ENCODE measurements around the gene MINDY4. TPM values are rescaled to one million over a fixed set of nuclear protein-coding genes. Genes with fewer than 3 reads are reported as not detected.

Gene MINDY4
- total RNA-seq, 6 experiments from 2014 or later = 1.2 to 3.2 (median 2.3) TPM

DNA sequence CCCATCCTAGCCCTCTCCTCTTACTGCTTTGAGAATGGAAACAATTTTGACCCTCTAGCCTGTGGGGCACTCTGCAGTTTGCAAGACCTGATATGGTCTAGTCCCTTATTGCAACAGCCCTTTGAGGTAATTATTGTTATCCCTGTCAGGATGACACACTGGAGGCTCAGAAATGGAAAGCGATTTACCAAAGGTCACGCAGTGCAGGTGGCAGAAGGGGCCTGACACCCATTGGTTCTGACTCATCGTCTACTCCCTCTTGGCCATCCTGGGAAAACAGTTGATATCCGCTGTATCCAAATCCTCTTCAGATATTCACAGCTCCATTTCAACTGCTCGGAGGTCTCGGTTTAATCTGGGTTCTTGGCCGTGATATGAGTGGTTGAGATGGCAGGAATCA lies 95.7 kb downstream of the MINDY4 start:
- ATAC-seq (peak; percentile 31 to 84 (median 51)), DNase-seq (peak in 1 of 3 donors; percentile 51)
- H3K27ac ChIP-seq = peak overlapping the region in 2 of 3 donors; percentile 45 to 50
- TF ChIP-seq CTCF (IDR thresholded peaks at IDR 0.05) (no peak), POLR2A (IDR thresholded peaks at IDR 0.05) (no peak)
- no peak overlapping the region for H3K4me3 ChIP-seq
- H3K27me3 ChIP-seq = no peaks in the 10 kb centered on the region
- peaks cover 0 to 18% (median 11%) of the 10 kb centered on the region in 4 donors for H3K4me1 ChIP-seq
- 80% methylated on average over 6 of the region's 7 CpGs for WGBS (ENCODE audit: insufficient coverage, low coverage, low lambda C conversion rate, missing lambda C conversion rate)
- intact Hi-C loops (cut with DNase I) = no loop called here
- H3K9me3 ChIP-seq = no peaks in the 10 kb centered on the region
- H3K36me3 ChIP-seq = no peaks in the 10 kb centered on the region

DNA sequence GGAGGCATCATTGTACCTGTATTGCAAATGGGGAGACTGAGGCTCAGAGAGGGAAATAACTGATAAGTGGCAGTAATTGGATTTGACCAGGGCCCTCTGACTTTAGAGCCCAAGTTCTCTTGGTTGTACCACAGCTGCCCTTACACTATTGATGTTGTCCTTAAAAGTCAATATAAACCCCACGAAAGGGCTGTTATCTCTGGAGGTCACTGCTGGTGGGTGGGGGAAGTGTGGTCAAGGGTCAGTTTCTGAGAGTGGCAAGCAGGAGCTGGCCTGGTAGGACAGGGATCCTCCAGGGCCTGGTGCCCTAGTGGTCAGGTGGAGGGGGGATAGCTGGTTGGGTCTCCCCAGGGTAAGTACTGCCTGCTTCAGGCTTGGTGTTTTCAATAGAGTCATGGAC lies 96.3 kb downstream of the MINDY4 start:
- H3K4me3 ChIP-seq = no peak overlapping the region
- 23% methylated on average over 1 of the region's 1 CpG for WGBS (ENCODE audit: insufficient coverage, low coverage, low lambda C conversion rate, missing lambda C conversion rate)
- TF ChIP-seq POLR2A (IDR thresholded peaks at IDR 0.05) = no peak
- no peak for TF ChIP-seq CTCF (IDR thresholded peaks at IDR 0.05)
- H3K27me3 ChIP-seq = no peaks in the 10 kb centered on the region
- intact Hi-C loops (cut with DNase I) = no loop called here
- peaks cover 0 to 18% (median 11%) of the 10 kb centered on the region in 4 donors for H3K4me1 ChIP-seq
- no peaks in the 10 kb centered on the region for H3K36me3 ChIP-seq
- H3K27ac ChIP-seq = peak overlapping the region in 2 of 3 donors; percentile 45 to 50
- ATAC-seq (peak; percentile 68 to 80 (median 74)), DNase-seq (peak in 2 of 3 donors; percentile 48 to 56)
- H3K9me3 ChIP-seq = no peaks in the 10 kb centered on the region

DNA sequence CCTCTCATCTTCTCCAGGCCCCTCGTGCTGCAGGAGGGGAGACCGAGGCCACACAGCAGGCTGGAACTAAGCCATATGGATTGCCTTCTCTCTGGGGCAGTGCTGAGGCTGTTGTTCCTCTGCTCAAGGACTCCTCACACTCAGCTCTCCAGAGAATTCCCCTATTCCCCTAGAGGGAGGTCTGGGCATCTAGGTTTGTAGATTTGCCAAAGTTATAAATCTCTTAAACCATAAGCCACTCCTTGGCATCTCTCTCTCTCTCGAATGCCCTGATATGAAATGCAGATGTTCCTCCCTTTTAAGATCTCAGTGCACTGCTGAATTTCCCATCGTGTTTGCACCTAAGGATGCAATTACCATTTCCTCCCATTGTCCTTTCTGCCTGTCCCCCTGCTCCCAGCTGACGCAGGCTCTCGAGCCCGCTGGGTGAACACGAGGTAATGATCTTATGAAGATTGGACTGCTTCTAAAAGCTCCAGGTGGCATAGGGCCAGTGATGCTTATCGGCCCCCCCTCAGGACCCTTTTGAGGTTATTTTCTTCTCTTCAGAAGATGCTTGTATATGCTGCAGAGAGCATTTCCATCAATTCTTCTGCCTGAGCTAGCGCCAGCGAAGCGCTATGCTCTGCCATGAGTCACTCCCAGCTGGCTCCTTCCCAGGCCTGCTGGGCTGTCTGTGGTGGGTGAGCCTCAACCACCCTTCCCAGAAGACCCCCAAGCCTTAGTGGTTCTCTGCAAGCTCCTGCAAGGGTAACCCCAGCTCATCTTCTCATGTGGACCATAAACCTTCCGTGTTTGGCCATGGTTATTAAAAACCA lies 98.8 kb downstream of the MINDY4 start:
- H3K4me1 ChIP-seq = peaks cover 0 to 18% (median 11%) of the 10 kb centered on the region in 4 donors
- TF ChIP-seq POLR2A (IDR thresholded peaks at IDR 0.05) (no peak), CTCF (IDR thresholded peaks at IDR 0.05) (no peak)
- H3K4me3 ChIP-seq = no peak overlapping the region
- H3K27me3 ChIP-seq = no peaks in the 10 kb centered on the region
- no peaks in the 10 kb centered on the region for H3K36me3 ChIP-seq
- no peak for ATAC-seq
- no peaks in the 10 kb centered on the region for H3K9me3 ChIP-seq
- H3K27ac ChIP-seq = no peak overlapping the region
- intact Hi-C loops (cut with DNase I) = no loop called here
- 67% methylated on average over 8 of the region's 13 CpGs for WGBS (ENCODE audit: insufficient coverage, low coverage, low lambda C conversion rate, missing lambda C conversion rate)
- DNase-seq = peak in 1 of 3 donors; percentile 38

GRCh38 chr7:30870821-30871518 lies 99.8 kb downstream of the MINDY4 start:
- intact Hi-C loops (cut with DNase I) = no loop called here
- Histone ChIP-seq H3K36me3 (no peaks in the 10 kb centered on the region), H3K27me3 (no peaks in the 10 kb centered on the region), H3K27ac (no peak overlapping the region), H3K4me1 (peaks cover 0 to 18% (median 11%) of the 10 kb centered on the region in 4 donors), H3K9me3 (no peaks in the 10 kb centered on the region), H3K4me3 (no peak overlapping the region)
- ATAC-seq (no peak), DNase-seq (no peak)
- WGBS (ENCODE audit: insufficient coverage, low coverage, low lambda C conversion rate, missing lambda C conversion rate) = 78% methylated on average over 5 of the region's 10 CpGs
- TF ChIP-seq POLR2A (IDR thresholded peaks at IDR 0.05) (no peak), CTCF (IDR thresholded peaks at IDR 0.05) (no peak)

All from right lobe of liver (tissue), 6 donors.